ENCODE measurements around the gene PCDHGA5.
A peak's percentile ranks its signal among the peaks of the same experiment; 100 is the strongest.
"Not testable (repeated sequence)": the region's sequence is repeated elsewhere in the genome, so short reads cannot be mapped to it uniquely, and the experiment has no call there.

Gene PCDHGA5

DNA sequence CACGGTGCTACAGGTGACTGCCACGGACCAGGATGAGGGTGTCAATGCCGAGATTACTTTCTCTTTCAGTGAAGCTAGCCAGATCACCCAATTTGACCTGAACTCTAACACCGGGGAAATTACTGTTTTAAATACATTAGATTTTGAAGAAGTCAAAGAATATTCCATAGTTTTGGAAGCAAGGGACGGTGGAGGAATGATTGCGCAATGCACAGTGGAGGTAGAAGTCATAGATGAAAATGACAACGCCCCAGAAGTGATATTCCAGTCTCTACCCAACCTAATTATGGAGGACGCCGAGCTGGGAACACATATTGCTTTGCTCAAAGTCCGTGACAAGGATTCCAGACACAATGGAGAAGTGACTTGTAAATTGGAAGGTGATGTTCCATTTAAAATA is 24.7 kb downstream of the PCDHGA5 start:
- DNase-seq: no peak

DNA sequence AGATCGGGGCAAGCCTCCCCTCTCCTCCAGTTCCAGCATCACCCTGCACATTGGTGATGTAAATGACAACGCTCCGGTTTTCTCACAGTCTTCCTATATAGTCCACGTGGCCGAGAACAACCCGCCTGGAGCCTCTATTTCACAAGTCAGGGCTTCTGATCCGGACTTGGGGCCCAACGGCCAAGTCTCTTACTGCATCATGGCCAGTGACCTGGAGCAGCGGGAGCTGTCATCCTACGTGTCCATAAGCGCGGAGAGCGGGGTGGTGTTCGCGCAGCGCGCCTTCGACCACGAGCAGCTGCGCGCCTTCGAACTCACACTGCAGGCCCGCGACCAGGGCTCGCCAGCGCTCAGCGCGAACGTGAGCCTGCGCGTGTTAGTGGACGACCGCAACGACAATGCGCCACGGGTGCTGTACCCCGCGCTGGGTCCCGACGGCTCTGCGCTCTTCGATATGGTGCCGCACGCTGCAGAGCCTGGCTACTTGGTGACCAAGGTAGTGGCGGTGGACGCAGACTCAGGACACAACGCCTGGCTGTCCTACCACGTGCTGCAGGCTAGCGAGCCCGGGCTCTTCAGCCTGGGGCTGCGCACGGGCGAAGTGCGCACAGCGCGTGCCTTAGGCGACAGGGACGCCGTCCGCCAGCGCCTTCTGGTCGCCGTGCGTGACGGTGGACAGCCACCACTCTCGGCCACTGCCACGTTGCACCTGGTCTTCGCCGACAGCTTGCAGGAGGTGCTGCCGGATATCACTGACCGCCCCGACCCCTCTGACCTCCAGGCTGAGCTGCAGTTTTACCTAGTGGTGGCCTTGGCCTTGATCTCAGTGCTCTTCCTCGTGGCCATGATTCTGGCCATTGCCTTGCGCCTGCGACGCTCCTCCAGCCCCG is 25.4 kb downstream of the PCDHGA5 start:
- DNase-seq: no peak

DNA sequence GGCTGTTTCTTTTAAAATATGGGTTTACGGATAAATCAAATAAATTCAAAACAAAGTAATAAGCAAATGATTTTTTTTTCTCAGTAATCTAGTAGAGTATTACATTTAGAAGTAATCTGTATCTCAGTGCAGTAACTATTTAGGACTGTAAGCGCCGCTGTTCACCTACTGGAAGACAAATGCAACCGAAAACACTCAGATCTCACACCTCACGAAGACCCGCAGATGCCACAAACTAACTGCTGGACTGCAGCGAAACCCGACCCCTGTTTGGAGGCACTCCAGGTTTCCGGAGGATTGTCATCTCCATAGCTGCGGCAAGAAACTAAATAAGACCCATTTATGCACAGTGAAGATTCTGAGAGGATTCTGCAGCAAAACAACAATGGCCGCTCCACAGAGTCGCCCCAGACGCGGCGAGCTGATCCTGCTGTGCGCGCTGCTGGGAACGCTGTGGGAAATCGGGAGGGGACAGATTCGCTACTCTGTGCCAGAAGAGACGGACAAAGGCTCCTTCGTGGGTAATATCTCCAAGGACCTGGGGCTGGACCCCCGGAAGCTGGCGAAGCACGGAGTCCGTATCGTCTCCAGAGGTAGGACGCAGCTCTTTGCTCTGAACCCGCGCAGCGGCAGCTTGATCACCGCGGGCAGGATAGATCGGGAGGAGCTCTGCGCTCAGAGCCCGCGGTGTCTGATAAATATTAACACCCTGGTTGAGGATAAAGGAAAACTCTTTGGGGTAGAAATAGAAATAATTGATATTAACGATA is 28.7 kb downstream of the PCDHGA5 start, which contains the start of gene PCDHGA8:
Gene PCDHGA8 (plus strand): TSS at position 205 of the 770 bp plus-strand sequence. CDS start 181 bp downstream, at position 386.
- no peak for DNase-seq

DNA sequence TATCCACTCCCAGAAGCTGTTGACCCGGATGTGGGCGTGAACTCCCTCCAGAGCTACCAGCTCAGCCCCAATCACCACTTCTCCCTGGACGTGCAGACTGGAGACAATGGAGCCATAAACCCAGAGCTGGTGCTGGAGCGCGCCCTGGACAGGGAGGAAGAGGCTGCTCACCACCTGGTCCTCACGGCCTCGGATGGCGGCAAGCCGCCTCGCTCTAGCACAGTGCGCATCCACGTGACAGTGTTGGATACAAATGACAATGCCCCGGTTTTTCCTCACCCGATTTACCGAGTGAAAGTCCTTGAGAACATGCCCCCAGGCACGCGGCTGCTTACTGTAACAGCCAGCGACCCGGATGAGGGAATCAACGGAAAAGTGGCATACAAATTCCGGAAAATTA is 29.3 kb downstream of the PCDHGA5 start:
- DNase-seq: no peak

DNA sequence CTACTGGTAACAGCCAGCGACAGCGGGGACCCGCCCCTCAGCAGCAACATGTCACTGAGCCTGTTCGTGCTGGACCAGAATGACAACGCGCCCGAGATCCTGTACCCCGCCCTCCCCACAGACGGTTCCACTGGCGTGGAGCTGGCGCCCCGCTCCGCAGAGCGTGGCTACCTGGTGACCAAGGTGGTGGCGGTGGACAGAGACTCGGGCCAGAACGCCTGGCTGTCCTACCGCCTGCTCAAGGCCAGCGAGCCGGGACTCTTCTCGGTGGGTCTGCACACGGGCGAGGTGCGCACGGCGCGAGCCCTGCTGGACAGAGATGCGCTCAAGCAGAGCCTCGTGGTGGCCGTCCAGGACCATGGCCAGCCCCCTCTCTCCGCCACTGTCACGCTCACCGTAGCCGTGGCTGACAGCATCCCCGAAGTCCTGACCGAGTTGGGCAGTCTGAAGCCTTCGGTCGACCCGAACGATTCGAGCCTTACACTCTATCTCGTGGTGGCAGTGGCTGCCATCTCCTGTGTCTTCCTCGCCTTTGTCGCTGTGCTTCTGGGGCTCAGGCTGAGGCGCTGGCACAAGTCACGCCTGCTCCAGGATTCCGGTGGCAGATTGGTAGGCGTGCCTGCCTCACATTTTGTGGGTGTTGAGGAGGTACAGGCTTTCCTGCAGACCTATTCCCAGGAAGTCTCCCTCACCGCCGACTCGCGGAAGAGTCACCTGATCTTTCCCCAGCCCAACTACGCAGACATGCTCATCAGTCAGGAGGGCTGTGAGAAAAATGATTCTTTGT is 30.6 kb downstream of the PCDHGA5 start:
- DNase-seq: not testable (repeated sequence)

DNA sequence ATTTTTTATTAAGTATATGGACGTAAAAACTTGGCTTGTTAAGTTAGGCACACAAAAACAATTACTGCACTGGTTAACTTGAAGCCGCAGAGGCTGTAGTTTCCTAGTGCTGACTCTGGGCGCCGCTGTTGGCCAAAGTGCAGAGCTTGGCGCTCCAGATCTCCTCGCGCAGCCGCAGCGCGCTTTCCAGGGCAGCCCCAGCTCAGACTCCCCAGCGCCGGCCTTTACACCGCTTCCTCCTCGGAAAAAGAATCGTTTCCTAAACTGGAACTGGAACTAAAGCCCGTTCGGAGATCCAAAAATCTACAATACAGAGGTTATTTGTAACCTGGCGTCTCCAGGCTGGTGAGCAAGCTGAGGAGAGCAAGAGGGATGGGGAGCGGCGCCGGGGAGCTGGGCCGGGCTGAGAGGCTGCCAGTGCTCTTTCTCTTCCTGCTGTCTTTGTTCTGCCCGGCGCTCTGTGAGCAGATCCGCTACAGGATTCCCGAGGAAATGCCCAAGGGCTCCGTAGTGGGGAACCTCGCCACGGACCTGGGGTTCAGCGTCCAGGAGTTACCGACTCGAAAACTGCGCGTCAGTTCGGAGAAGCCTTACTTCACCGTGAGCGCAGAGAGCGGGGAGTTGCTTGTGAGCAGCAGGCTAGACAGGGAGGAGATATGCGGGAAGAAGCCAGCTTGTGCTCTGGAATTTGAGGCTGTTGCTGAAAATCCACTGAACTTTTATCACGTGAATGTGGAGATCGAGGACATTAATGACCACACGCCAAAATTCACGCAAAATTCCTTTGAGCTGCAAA is 34.0 kb downstream of the PCDHGA5 start, which contains the start of gene PCDHGB5:
Gene PCDHGB5 (plus strand): TSS at position 192 of the 796 bp plus-strand sequence. CDS start 181 bp downstream, at position 373.
- DNase-seq: peak; percentile 53 to 75 (median 72)

DNA sequence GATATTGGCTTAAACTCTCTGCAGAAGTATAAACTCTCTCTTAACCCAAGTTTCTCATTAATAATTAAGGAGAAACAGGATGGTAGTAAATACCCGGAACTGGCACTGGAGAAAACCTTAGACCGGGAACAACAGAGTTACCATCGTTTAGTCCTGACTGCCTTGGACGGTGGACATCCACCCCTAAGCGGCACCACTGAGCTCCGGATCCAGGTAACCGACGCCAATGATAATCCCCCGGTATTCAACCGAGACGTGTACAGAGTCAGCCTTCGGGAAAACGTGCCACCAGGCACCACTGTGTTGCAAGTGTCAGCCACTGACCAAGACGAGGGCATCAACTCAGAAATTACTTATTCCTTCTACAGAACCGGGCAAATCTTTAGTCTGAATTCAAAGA is 34.6 kb downstream of the PCDHGA5 start:
- no peak for DNase-seq

DNA sequence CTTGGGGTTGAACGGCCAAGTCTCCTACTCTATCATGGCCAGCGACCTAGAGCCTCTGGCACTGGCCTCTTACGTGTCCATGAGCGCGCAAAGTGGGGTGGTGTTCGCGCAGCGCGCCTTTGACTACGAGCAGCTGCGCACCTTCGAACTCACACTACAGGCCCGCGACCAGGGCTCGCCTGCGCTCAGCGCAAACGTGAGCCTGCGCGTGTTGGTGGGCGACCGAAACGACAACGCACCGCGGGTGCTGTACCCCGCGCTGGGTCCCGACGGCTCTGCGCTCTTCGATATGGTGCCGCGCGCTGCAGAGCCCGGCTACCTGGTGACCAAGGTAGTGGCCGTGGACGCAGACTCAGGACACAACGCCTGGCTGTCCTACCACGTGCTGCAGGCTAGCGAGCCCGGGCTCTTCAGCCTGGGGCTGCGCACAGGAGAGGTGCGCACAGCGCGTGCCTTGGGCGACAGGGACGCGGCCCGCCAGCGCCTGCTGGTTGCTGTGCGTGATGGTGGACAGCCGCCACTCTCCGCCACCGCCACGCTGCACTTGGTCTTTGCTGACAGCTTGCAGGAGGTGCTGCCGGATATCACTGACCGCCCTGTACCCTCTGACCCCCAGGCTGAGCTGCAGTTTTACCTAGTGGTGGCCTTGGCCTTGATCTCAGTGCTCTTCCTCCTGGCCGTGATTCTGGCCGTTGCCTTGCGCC is 35.7 kb downstream of the PCDHGA5 start:
- DNase-seq: no peak

DNA sequence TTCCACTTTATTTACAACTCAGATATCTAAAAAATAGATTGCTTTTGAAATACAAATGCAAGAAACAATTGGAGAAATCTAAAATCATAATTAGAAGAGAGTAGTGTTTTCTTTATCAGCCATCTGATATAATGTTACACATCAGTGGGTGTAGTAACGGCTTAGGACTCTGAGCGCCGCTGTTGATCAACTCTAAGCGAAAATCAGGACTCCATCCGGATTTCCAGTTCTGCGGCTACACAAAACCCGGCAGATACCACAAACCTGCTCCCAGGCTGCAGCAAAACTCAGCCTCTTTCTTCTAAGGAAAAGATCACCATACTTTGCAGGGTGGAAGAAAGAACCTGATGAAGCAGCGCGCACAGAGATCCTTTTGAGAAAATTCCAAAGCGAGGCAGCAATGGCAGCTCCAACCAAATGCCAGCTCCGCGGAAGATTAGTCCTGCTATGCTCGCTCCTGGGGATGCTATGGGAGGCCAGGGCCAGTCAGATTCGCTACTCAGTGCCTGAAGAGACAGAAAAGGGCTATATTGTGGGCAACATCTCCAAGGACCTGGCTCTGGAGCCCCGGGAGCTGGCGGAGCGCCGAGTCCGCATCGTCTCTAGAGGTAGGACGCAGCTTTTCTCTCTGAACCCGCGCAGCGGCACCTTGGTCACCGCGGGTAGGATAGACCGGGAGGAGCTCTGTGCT is 38.7 kb downstream of the PCDHGA5 start, which contains the start of gene PCDHGA9:
Gene PCDHGA9 (plus strand): TSS at position 226 of the 691 bp plus-strand sequence. CDS start 175 bp downstream, at position 401.
- peak; percentile 34 to 47 (median 44) for DNase-seq

DNA sequence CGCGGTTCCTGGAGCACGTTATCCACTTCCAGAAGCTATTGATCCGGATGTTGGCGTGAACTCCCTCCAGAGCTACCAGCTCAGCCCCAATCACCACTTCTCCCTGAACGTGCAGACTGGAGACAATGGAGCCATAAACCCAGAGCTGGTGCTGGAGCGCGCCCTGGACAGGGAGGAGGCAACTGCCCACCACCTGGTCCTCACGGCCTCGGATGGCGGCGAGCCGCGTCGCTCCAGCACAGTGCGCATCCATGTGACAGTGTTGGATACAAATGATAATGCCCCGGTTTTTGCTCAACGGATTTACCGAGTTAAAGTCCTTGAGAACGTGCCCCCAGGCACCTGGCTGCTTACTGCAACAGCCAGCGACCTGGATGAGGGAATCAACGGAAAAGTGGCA is 39.4 kb downstream of the PCDHGA5 start:
- DNase-seq: no peak

DNA sequence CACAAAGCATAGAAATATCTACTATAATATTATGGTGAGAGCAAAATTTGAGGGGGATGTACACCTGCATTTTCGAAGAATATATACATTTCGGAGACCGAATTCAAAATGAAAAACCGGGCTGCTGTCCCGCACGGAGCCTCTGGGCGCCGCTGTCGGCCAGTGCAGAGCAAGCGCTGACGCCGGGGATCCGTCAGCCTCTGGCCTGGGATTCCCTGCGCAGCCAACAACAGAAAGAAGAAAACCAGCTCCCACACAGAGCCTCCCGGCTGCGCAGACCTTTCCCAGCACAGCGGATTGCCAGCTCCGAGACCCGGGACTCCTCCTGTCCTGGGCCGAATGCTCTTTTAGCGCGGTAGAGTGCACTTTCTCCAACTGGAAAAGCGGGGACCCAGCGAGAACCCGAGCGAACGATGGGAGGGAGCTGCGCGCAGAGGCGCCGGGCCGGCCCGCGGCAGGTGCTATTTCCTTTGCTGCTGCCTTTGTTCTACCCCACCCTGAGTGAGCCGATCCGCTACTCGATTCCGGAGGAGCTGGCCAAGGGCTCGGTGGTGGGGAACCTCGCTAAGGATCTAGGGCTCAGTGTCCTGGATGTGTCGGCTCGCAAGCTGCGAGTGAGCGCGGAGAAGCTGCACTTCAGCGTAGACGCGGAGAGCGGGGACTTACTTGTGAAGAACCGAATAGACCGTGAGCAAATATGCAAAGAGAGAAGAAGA is 44.0 kb downstream of the PCDHGA5 start, which contains the start of gene PCDHGB6:
Gene PCDHGB6 (plus strand): TSS at position 232 of the 716 bp plus-strand sequence. CDS start 182 bp downstream, at position 414.
- peak; percentile 61 to 84 (median 73) for DNase-seq

DNA sequence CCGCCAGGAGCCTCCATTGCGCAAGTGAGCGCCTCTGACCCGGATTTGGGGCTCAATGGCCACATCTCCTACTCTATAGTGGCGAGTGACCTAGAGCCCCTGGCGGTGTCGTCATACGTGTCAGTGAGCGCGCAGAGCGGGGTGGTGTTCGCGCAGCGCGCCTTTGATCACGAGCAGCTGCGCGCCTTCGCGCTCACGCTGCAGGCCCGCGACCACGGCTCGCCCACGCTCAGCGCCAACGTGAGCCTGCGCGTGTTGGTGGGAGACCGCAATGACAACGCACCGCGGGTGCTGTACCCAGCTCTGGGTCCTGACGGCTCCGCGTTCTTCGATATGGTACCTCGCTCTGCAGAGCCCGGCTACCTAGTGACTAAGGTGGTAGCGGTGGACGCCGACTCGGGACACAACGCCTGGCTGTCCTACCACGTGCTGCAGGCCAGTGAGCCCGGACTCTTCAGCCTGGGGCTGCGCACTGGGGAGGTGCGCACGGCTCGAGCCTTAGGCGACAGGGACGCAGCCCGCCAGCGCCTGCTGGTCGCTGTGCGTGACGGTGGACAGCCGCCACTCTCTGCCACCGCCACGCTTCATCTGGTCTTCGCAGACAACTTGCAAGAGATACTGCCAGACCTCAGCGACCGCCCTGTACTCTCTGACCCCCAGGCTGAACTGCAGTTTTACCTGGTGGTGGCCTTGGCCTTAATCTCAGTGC is 45.8 kb downstream of the PCDHGA5 start:
- no peak for DNase-seq

DNA sequence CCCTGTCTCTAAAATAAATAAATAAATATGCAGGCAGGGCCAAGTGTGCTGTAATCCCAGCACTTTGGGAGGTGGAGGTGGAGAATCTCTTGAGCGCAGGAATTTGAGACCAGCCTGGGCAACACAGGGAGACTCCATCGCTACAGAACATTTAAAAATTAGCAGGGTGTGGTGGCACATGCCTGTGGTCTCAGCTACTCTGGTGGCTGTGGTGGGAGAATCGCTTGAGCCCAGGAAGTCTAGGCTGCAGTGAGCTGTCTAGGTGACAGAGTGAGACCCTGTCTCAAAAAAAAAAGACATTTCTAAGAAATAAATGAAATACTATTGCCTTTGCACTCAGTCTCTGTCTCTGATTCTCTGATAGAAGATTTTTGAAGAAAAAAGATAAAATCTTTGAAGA is 47.6 kb downstream of the PCDHGA5 start:
- no peak for DNase-seq

DNA sequence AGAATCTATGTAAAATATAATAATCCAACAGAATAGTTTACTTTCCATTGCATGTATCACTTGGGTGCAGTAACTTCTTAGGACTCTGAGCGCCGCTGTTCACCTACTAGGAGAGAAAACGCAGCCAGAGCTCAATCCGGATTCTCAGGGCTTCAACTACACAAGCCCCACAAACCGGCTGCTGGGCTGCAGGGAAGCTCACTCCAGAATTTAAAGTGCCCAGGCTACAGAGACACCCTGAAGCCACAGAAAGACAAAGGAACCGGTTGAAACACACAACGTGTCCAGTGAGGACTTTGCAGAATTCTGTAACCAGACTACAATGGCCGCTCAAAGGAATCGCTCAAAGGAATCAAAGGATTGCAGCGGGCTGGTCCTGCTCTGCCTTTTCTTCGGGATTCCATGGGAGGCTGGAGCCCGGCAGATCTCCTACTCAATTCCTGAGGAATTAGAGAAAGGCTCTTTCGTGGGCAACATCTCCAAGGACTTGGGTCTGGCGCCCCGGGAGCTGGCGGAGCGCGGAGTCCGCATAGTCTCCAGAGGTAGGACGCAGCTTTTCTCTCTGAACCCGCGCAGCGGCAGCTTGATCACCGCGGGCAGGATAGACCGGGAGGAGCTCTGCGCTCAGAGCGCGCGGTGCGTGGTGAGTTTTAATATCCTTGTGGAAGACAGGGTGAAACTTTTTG is 49.0 kb downstream of the PCDHGA5 start, which contains the start of gene PCDHGA10:
Gene PCDHGA10 (plus strand): TSS at position 134 of the 686 bp plus-strand sequence. CDS start 189 bp downstream, at position 323.
- DNase-seq: peak; percentile 77 to 79 (median 79)

DNA sequence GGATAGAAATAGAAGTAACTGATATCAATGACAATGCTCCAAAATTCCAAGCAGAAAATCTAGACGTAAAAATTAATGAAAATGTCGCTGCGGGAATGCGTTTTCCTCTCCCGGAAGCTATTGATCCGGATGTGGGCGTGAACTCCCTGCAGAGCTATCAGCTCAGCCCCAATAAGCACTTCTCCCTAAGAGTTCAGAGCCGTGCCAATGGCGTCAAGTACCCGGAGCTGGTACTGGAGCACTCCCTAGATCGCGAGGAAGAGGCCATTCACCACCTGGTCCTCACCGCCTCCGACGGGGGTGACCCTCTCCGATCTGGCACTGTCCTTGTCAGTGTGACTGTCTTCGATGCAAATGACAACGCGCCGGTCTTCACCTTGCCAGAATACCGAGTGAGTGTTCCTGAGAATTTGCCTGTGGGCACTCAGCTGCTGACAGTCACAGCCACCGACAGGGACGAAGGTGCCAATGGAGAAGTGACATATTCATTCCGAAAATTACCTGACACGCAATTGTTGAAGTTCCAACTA is 49.6 kb downstream of the PCDHGA5 start:
- no peak for DNase-seq

DNA sequence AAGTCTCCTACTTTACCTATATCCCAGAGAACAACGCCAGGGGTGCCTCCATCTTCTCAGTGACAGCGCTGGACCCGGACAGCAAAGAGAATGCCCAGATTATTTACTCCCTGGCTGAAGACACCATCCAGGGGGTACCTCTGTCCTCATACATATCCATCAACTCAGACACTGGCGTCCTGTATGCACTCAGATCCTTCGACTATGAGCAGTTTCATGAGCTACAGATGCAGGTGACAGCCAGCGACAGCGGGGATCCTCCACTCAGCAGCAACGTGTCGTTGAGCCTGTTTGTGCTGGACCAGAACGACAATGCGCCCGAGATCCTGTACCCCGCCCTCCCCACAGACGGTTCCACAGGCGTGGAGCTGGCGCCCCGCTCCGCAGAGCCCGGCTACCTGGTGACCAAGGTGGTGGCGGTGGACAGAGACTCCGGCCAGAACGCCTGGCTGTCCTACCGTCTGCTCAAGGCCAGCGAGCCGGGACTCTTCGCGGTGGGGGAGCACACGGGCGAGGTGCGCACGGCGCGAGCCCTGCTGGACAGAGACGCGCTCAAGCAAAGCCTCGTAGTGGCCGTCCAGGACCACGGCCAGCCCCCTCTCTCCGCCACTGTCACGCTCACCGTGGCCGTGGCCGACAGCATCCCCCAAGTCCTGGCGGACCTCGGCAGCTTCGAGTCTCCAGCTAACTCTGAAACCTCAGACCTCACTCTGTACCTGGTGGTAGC is 50.7 kb downstream of the PCDHGA5 start:
- DNase-seq: not testable (repeated sequence)

DNA sequence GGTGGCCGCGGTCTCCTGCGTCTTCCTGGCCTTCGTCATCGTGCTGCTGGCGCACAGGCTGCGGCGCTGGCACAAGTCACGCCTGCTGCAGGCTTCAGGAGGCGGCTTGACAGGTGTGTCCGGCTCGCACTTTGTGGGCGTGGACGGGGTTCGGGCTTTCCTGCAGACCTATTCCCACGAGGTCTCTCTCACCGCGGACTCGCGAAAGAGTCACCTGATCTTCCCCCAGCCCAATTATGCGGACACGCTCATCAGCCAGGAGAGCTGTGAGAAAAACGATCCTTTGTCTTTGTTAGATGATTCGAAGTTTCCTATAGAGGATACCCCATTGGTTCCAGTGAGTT is 51.3 kb downstream of the PCDHGA5 start:
- DNase-seq: not testable (repeated sequence)

Data from suppressor macrophage treated with lipopolysaccharide for 1 hour (primary cell).